ENCODE data around the gene EFL1.

The EFL1 gene

DNA sequence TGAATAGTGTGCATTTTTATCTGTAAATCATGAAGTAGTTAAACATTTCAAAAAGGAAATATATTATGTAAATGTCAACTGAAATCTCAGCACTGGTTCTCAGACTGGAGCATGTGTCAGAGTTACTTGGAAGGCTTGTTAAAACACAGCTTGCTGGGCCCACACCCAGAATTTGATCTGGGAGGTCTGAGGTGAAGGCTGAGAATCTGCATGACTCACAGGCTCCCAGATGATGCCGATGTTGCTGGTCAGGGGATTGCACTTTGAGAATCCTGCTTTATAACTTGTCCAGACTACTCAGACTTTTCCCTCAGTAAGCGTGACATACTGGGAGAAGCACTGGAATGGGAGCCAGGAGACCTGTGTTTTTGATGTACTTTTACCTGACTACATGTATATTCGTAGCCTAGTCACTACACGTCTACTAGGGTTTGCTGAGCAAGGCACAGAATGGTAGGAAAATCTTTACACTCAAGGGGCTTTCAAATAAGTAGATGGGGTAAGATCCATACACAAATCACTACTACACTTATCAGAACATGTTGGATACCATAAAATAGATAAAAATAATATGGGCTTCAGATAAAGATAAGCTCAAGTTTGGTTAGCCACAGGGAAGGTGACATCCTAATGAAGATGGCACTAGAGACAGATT lies 139.7 kb downstream of the EFL1 start:
- no peak overlapping the region for H3K4me3 ChIP-seq (ENCODE audit: low read depth, low read length)
- TF ChIP-seq CTCF (IDR thresholded peaks at IDR 0.05; ENCODE audit: control insufficient read depth, extremely low read depth, insufficient read depth): no peak
- DNase-seq (ENCODE audit: low read depth): no peak

- H3K4me3 ChIP-seq (ENCODE audit: low read depth, low read length): no peak overlapping the region
- no peak for TF ChIP-seq CTCF (IDR thresholded peaks at IDR 0.05; ENCODE audit: control insufficient read depth, extremely low read depth, insufficient read depth)
- DNase-seq (ENCODE audit: low read depth): no peak
These were observed 144.5 kb downstream of the EFL1 start for GRCh38 chr15:82118040-82118439.

GRCh38 chr15:82117296-82117695 lies 145.2 kb downstream of the EFL1 start:
- no peak for TF ChIP-seq CTCF (IDR thresholded peaks at IDR 0.05; ENCODE audit: control insufficient read depth, extremely low read depth, insufficient read depth)
- no peak for DNase-seq (ENCODE audit: low read depth)
- no peak overlapping the region for H3K4me3 ChIP-seq (ENCODE audit: low read depth, low read length)

GRCh38 chr15:82114660-82115059 lies 147.9 kb downstream of the EFL1 start:
- TF ChIP-seq CTCF (IDR thresholded peaks at IDR 0.05; ENCODE audit: control insufficient read depth, extremely low read depth, insufficient read depth): no peak
- no peak for DNase-seq (ENCODE audit: low read depth)
- H3K4me3 ChIP-seq (ENCODE audit: low read depth, low read length): no peak overlapping the region

DNA sequence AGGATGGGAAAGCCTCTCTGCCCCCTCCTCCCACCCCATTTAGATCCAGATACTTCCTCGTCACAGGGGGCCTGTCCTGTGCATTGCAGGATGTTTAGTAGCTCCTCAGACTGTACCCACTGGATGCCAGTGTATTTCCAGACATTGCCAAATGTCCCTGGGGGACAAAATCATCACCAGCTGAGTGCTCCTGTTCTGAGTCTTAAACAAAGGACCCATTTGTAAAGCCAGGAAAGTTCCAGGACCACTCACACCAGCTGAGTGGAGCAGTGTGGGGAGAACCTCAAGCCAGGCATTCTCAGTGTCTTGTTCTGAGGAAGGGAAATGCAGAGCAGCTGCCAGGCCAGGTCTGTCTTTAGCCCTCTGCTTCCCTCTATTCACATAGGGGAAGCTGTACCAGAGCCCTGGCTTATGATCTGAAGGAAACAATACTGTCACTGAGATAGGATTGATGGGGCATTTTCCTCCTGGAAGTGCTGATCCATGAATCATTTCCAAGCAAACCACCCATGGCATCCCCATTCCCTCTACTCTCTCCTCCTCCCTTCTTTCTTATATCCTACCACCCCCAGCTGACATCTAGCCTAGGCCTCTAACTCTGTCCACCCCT lies 149.3 kb downstream of the EFL1 start:
- no peak for DNase-seq (ENCODE audit: low read depth)
- TF ChIP-seq CTCF (IDR thresholded peaks at IDR 0.05; ENCODE audit: control insufficient read depth, extremely low read depth, insufficient read depth): no peak
- no peak overlapping the region for H3K4me3 ChIP-seq (ENCODE audit: low read depth, low read length)

- DNase-seq (ENCODE audit: low read depth): no peak
- H3K4me3 ChIP-seq (ENCODE audit: low read depth, low read length): no peak overlapping the region
- TF ChIP-seq CTCF (IDR thresholded peaks at IDR 0.05; ENCODE audit: control insufficient read depth, extremely low read depth, insufficient read depth): no peak
These were observed 150.6 kb downstream of the EFL1 start for GRCh38 chr15:82111918-82112317.

DNA sequence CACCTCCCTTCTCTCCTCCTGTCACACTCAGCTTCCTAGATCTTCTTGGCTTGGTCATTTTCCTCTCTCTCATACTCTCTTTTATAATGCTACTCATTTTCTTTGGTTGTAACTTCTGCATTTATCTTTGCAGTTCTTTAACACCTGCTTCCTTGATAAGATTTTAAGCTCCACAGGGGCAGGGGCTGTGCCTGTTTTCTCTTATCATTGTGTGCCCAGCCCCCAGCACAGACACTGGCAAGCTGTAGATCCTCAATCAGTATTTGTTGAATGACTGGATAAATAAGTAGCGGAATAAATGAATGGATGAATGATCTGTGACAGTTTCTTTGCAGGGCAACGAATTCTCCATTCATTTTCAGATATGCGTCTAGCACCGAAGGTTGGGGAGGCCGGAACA lies 152.4 kb downstream of the EFL1 start:
- TF ChIP-seq CTCF (IDR thresholded peaks at IDR 0.05; ENCODE audit: control insufficient read depth, extremely low read depth, insufficient read depth): no peak
- DNase-seq (ENCODE audit: low read depth): no peak

More for the DNA sequence above, 152.4 kb downstream of the EFL1 start:
- H3K4me3 ChIP-seq (ENCODE audit: low read depth, low read length): no peak overlapping the region

Data from LNCaP clone FGC (cell line).